Natural killer cell (primary cell): ENCODE results near the gene OR6K6. TPM values are rescaled to one million over a fixed set of nuclear protein-coding genes. Genes with fewer than 3 reads are reported as not detected.

Source experiments
- ATAC-seq, 3 donors: fragments of 150-1000 bp in 2 of 3; fragments of 200-7000 bp in 1 of 3; cut with Tn5 transposase; 1 replicate in 1 of 3; 2 replicates in 2 of 3; pipeline ENCODE4 v1.10.0; 2021; ENCODE audit warnings: mild to moderate bottlenecking in 2 of 3, moderate library complexity in 2 of 3
- DNase-seq, 2 donors: peaks; one replicate each; pipeline versions ENCODE4 v3.0.0 to v3.0.0-alpha.2; 2013 to 2021; ENCODE audit warnings: mixed read lengths in 1 of 2
- H3K27ac ChIP-seq: one replicate; pipeline ENCODE4 v1.5.1; 2013; ENCODE audit warnings: mild to moderate bottlenecking, low read length
- H3K27me3 ChIP-seq: one replicate; pipeline ENCODE4 v1.6.1; 2013; ENCODE audit warnings: low read length; ENCODE audit not compliant: control insufficient read depth, insufficient read depth
- H3K36me3 ChIP-seq: one replicate; pipeline ENCODE4 v1.6.1; 2013; ENCODE audit warnings: low read length; ENCODE audit not compliant: control insufficient read depth, insufficient read depth
- H3K4me1 ChIP-seq: one replicate; pipeline ENCODE4 v1.6.1; 2013; ENCODE audit warnings: low read length; ENCODE audit not compliant: control insufficient read depth, insufficient read depth
- H3K4me3 ChIP-seq: one replicate; pipeline ENCODE4 v1.5.1; 2013; ENCODE audit warnings: low read length
- H3K9me3 ChIP-seq: one replicate; pipeline ENCODE4 v1.6.1; 2013; ENCODE audit warnings: low read length; ENCODE audit not compliant: control insufficient read depth, insufficient read depth
- H3K27ac Mint-ChIP-seq, 2 donors: one replicate each; pipeline ENCODE4 v1.8.0; 2022; ENCODE audit warnings: mild to moderate bottlenecking in 2 of 2, mixed read lengths in 2 of 2, moderate library complexity in 1 of 2
- H3K27me3 Mint-ChIP-seq, 2 donors: one replicate each; pipeline ENCODE4 v1.8.0; 2022; ENCODE audit warnings: low read depth in 2 of 2, mixed read lengths in 2 of 2
- H3K36me3 Mint-ChIP-seq: one replicate; pipeline ENCODE4 v1.8.0; 2022; ENCODE audit warnings: mixed read lengths
- H3K4me1 Mint-ChIP-seq, 2 donors: one replicate each; pipeline ENCODE4 v1.8.0; 2022; ENCODE audit warnings: mixed read lengths in 2 of 2
- H3K4me3 Mint-ChIP-seq: one replicate; pipeline ENCODE4 v1.8.0; 2022; ENCODE audit warnings: mild to moderate bottlenecking, moderate library complexity, mixed read lengths
- H3K9me3 Mint-ChIP-seq, 2 donors: one replicate each; pipeline ENCODE4 v1.8.0; 2022; ENCODE audit warnings: mixed read lengths in 2 of 2
- WGBS: methylation state at CpG from one replicate; pipeline ENCODE4 v1.1.7; 2013; ENCODE audit warnings: missing lambda C conversion rate; ENCODE audit not compliant: insufficient coverage; 5-methylcytosine and 5-hydroxymethylcytosine counted together
- intact Hi-C: fragments of 100-400 bp; cut with micrococcal nuclease; formaldehyde crosslinking; loops from one replicate; pipeline ENCODE4 v1.14.2; 2022
- total RNA-seq, 4 donors: library from RNA; stranded (reverse); fragments of 120-200 nt in 1 of 4; gene quantifications; one replicate each; pipeline versions ENCODE4 v1.2.3 to v1.2.4, GENCODE V29; 2013 to 2022
- TF ChIP-seq, protein P1 (sequence below): fragments of 200-600 bp; IDR thresholded peaks from one replicate; pipeline ENCODE4 v1.8.0; 2022; ENCODE audit warnings: antibody characterized with exemption

Gene OR6K6
- total RNA-seq, 3 donors from 2014 or later (not counting 1 experiment from before 2014, with no cell fraction given) = not detected

DNA sequence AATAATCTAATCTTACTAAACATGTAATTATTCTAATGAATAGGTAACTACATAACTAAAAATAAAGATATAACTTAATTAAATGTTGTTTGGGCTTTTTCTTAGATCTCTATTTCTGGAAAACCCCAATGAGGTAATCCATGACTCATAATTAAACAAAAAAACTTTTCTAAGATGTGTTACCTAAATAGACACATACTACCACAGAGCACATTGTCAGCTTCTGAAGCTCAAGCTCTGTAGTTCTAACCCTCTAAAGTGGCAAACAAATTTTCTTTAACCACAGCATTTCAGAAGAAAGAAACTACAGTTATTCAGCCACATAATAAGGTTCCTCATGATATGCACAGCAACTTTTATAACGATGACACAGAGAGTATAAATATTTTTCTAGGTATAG, 38.2 kb upstream of the OR6K6 start:
- no peaks in the 10 kb centered on the region for H3K9me3 Mint-ChIP-seq
- no peaks in the 10 kb centered on the region for H3K9me3 ChIP-seq
- no CpG with 5 or more reads among the region's 1 CpG for WGBS
- H3K4me1 ChIP-seq = no peaks in the 10 kb centered on the region
- TF ChIP-seq, protein P1, sequence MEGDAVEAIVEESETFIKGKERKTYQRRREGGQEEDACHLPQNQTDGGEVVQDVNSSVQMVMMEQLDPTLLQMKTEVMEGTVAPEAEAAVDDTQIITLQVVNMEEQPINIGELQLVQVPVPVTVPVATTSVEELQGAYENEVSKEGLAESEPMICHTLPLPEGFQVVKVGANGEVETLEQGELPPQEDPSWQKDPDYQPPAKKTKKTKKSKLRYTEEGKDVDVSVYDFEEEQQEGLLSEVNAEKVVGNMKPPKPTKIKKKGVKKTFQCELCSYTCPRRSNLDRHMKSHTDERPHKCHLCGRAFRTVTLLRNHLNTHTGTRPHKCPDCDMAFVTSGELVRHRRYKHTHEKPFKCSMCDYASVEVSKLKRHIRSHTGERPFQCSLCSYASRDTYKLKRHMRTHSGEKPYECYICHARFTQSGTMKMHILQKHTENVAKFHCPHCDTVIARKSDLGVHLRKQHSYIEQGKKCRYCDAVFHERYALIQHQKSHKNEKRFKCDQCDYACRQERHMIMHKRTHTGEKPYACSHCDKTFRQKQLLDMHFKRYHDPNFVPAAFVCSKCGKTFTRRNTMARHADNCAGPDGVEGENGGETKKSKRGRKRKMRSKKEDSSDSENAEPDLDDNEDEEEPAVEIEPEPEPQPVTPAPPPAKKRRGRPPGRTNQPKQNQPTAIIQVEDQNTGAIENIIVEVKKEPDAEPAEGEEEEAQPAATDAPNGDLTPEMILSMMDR = no peak
- no peaks in the 10 kb centered on the region for H3K4me1 Mint-ChIP-seq
- intact Hi-C loops = no loop called here
- ATAC-seq (no peak), DNase-seq (no peak)
- H3K4me3 Mint-ChIP-seq = no peak overlapping the region
- peaks cover 33 to 74% of the 10 kb centered on the region in 2 donors for H3K27me3 Mint-ChIP-seq
- H3K36me3 Mint-ChIP-seq = no peaks in the 10 kb centered on the region
- no peaks in the 10 kb centered on the region for H3K36me3 ChIP-seq
- H3K27ac Mint-ChIP-seq = no peak overlapping the region
- H3K27ac ChIP-seq = no peak overlapping the region
- peaks cover 12% of the 10 kb centered on the region for H3K27me3 ChIP-seq
- H3K4me3 ChIP-seq = no peak overlapping the region

DNA sequence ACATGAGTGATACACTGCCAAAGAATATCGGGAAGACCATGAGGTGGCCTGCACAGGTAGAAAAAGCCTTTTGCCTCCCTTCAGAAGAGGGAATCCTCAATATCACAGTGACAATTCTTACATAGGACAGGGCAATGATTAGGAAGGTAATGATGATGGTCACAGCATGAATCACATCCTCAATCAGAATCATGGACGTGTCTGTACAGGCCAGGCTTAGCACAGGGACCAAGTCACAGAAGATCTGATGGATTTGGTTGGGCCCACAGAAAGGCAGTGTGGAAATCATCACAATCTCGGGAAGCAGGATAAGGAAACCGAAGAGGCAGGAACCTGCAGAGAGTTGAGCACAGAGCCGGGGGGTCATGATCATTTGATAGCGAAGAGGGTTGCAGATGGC, 37.2 kb upstream of the OR6K6 start:
- Histone ChIP-seq H3K4me3 (no peak overlapping the region), H3K9me3 (no peaks in the 10 kb centered on the region), H3K36me3 (no peaks in the 10 kb centered on the region), H3K27me3 (peaks cover 11% of the 10 kb centered on the region), H3K4me1 (no peaks in the 10 kb centered on the region), H3K27ac (no peak overlapping the region)
- 84% methylated on average over 6 of the region's 6 CpGs for WGBS
- no peak for ATAC-seq
- no peaks in the 10 kb centered on the region for H3K36me3 Mint-ChIP-seq
- H3K4me3 Mint-ChIP-seq = no peak overlapping the region
- H3K27me3 Mint-ChIP-seq = peaks cover 33 to 73% of the 10 kb centered on the region in 2 donors
- H3K9me3 Mint-ChIP-seq = no peaks in the 10 kb centered on the region
- DNase-seq = no peak
- intact Hi-C loops = no loop called here
- H3K27ac Mint-ChIP-seq = no peak overlapping the region
- TF ChIP-seq, protein P1 = no peak
- no peaks in the 10 kb centered on the region for H3K4me1 Mint-ChIP-seq

DNA sequence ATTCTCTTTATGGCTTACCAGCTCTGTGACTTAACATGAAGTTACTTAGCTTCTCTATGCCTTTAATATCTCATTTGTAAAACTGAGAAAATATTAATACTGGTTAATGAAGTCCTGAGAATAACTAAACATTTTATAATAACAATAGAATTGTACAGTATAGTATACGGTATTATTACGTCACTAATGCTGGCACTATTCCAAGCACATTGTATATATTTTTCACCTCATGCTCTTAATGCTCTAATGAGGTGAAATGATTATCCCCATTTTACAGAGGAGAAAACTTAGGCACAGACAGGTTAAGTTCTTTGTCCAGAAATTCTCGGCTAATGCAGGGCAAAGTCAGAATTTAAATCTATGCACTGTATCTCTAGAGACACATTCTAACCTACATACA, 34.9 kb upstream of the OR6K6 start:
- Histone ChIP-seq H3K36me3 (no peaks in the 10 kb centered on the region), H3K27ac (no peak overlapping the region), H3K27me3 (peaks cover 6% of the 10 kb centered on the region), H3K4me3 (no peak overlapping the region), H3K4me1 (no peaks in the 10 kb centered on the region), H3K9me3 (no peaks in the 10 kb centered on the region)
- Mint-ChIP-seq H3K4me1 (no peaks in the 10 kb centered on the region), H3K27ac (no peak overlapping the region), H3K9me3 (no peaks in the 10 kb centered on the region), H3K36me3 (no peaks in the 10 kb centered on the region), H3K4me3 (no peak overlapping the region), H3K27me3 (peaks cover 42 to 67% of the 10 kb centered on the region in 2 donors)
- ATAC-seq (no peak), DNase-seq (no peak)
- WGBS = no CpG with 5 or more reads among the region's 3 CpGs
- intact Hi-C loops = no loop called here
- TF ChIP-seq, protein P1 = no peak

DNA sequence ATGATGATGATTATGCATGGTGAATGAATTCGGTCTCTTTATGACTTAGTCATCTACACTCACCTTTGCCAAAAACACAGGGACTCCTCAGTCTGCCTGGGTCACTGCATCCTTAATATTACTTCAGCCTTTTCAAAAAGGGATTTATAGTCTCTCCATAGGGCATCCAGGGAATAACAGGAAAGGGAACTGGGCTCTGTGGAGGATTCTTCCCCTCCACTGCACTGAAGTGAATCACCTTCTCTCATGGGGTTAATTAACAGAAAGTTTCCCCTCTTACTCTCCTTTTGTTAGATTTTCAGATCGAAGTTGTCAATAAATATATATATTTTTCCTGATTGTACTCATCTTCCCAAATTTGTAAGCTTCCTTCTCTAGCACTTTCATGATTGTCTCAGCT, 33.9 kb upstream of the OR6K6 start, which contains the start of gene OR6K3:
Gene OR6K3 (minus strand): TSS at position 101 of the 400 bp plus-strand sequence. CDS start 2,605 bp downstream, outside the sequence.
- Mint-ChIP-seq H3K4me3 (no peak within 1 kb of the TSS), H3K36me3 (no peaks in the 10 kb centered on the region), H3K4me1 (no peaks in the 10 kb centered on the region), H3K27ac (no peak within 1 kb of the TSS), H3K9me3 (no peaks in the 10 kb centered on the region), H3K27me3 (peaks cover 39 to 69% of the 10 kb centered on the region in 2 donors)
- Histone ChIP-seq H3K36me3 (no peaks in the 10 kb centered on the region), H3K4me3 (no peak within 1 kb of the TSS), H3K4me1 (no peaks in the 10 kb centered on the region), H3K27me3 (peaks cover 6% of the 10 kb centered on the region), H3K27ac (no peak within 1 kb of the TSS), H3K9me3 (no peaks in the 10 kb centered on the region)
- TF ChIP-seq, protein P1 = no peak
- no peak for DNase-seq
- intact Hi-C loops = no loop called here
- WGBS = 100% methylated on average over 1 of the region's 2 CpGs
- ATAC-seq = no peak
